K562 (cell line): ENCODE results near the gene THOP1. TPM values are rescaled to one million over a fixed set of nuclear protein-coding genes. Genes with fewer than 3 reads are reported as not detected.

Experiments used
- ARID4B ChIP-seq: sonication (generic); formaldehyde crosslinking; IDR thresholded peaks from 2 replicates; pipeline ENCODE4 v1.8.0; 2022; ENCODE audit warnings: mild to moderate bottlenecking, missing genetic modification reagents
- CLOCK ChIP-seq: fragments of 250-450 bp; sonication (Bioruptor Pico); IDR thresholded peaks from 2 replicates; pipeline ENCODE4 v1.4.0; 2020; ENCODE audit warnings: mild to moderate bottlenecking, moderate library complexity, borderline replicate concordance
- CTBP1 ChIP-seq: fragments of 450-650 bp; IDR thresholded peaks from 2 replicates; pipeline ENCODE4 v1.6.1; 2016; ENCODE audit warnings: borderline replicate concordance
- ESRRA ChIP-seq: fragments of 450-650 bp; IDR thresholded peaks from 2 replicates; pipeline ENCODE4 v1.6.1; 2014; ENCODE audit warnings: low read depth, mild to moderate bottlenecking, moderate library complexity, borderline replicate concordance
- GATAD2A ChIP-seq: fragments of 450-650 bp; IDR thresholded peaks from 2 replicates; pipeline ENCODE4 v1.6.1; 2017
- GTF2F1 ChIP-seq: IDR thresholded peaks from 2 replicates; pipeline ENCODE4 v1.6.1; 2011; ENCODE audit warnings: low read depth, low read length, improper control_type of control experiment
- HDAC2 ChIP-seq: fragments of 450-650 bp; IDR thresholded peaks from 2 replicates; pipeline ENCODE4 v1.6.1; 2016; ENCODE audit warnings: mild to moderate bottlenecking
- HNRNPK ChIP-seq: fragments of 200-400 bp; formaldehyde crosslinking; IDR thresholded peaks from one replicate; pipeline ENCODE4 v1.6.1; 2018; ENCODE audit warnings: mild to moderate bottlenecking, low read depth, low read length; ENCODE audit not compliant: poor library complexity, severe bottlenecking
- MEF2A ChIP-seq: IDR thresholded peaks from 2 replicates; pipeline ENCODE4 v1.6.1; 2011; ENCODE audit warnings: low read depth, mild to moderate bottlenecking, low read length, moderate library complexity; ENCODE audit not compliant: control insufficient read depth
- PREB ChIP-seq: sonication (generic); formaldehyde crosslinking; IDR thresholded peaks from 2 replicates; pipeline ENCODE4 v1.8.1; 2023; ENCODE audit warnings: mild to moderate bottlenecking, missing genetic modification reagents
- SRSF3 ChIP-seq: fragments of 200-400 bp; formaldehyde crosslinking; IDR thresholded peaks from 2 replicates; pipeline ENCODE4 v1.6.1; 2016; ENCODE audit warnings: mild to moderate bottlenecking, low read length, moderate library complexity; ENCODE audit not compliant: insufficient read depth
- TAF7 ChIP-seq: fragments of 450-650 bp; IDR thresholded peaks from 2 replicates; pipeline ENCODE4 v1.6.1; 2016; ENCODE audit warnings: missing genetic modification characterization, missing compliant biosample characterization
- TBL1XR1 ChIP-seq, 2 experiments: IDR thresholded peaks; 2 replicates each; pipeline ENCODE4 v1.6.1; 2012; ENCODE audit warnings: improper control_type of control experiment in 2 of 2, low read length in 2 of 2, mild to moderate bottlenecking in 1 of 2
- YBX1 ChIP-seq: fragments of 450-650 bp; IDR thresholded peaks from 2 replicates; pipeline ENCODE4 v1.7.1; 2016; ENCODE audit warnings: mild to moderate bottlenecking
- ZHX1 ChIP-seq: fragments of 150-350 bp; conservative IDR thresholded peaks from 2 replicates; pipeline ENCODE4 v1.6.1; 2014; ENCODE audit warnings: low read length
- ZNF175 ChIP-seq: fragments of 200-800 bp; sonication (Bioruptor generic); IDR thresholded peaks from 2 replicates; pipeline ENCODE4 v1.6.1; 2016; ENCODE audit warnings: low read depth, mild to moderate bottlenecking, missing genetic modification characterization, missing compliant biosample characterization
- ZNF239 ChIP-seq: fragments of 250-450 bp; sonication (Bioruptor Pico); IDR thresholded peaks from 2 replicates; pipeline ENCODE4 v1.4.0; 2020; ENCODE audit warnings: mild to moderate bottlenecking
- ZSCAN32 ChIP-seq: fragments of 450-650 bp; formaldehyde crosslinking; IDR thresholded peaks from 2 replicates; pipeline ENCODE4 v1.4.0; 2020; ENCODE audit warnings: mild to moderate bottlenecking, moderate library complexity
- polyA plus RNA-seq, 8 experiments: library from polyadenylated mRNA; depleted of rRNA in 4 of 8; stranded (reverse) in 5 of 8; unstranded in 3 of 8; fragments of >200 nt; fragmentation: Nextera tagmentation in 2 of 8; fragmentation: Illumina TruSeq in 1 of 8; extraction: Ambion mirVana in 2 of 8; extraction: Trizol in 1 of 8; gene quantifications; 2 replicates each; pipeline versions ENCODE4 v1.2.1 to v1.2.3, GENCODE V29; 2011 to 2014; ENCODE audit warnings: inconsistent platforms in 1 of 8, missing spikeins in 1 of 8
- total RNA-seq, 7 experiments: library from RNA; depleted of rRNA in 6 of 7; stranded (reverse); fragments of >200 nt in 6 of 7; fragmentation: Illumina TruSeq in 2 of 7; extraction: Trizol in 2 of 7; gene quantifications; 2 replicates each; pipeline versions ENCODE4 v1.2.1 to v1.2.3, GENCODE V29; 2011 to 2021; ENCODE audit warnings: low replicate concordance in 1 of 7

Gene THOP1
- total and polyA plus RNA-seq, 9 of the 15 experiments (the other 6 are each of a cell fraction or from before 2014, with no cell fraction given): 1.3 to 255 (median 96.1) TPM

- TF ChIP-seq ZSCAN32 (no peak), SRSF3 (no peak), CTBP1 (peak; percentile 94), MEF2A (0 out of 2 replicates have a peak, but pooled peaks have one; percentile 24), HDAC2 (no peak), GTF2F1 (no peak), GATAD2A (no peak), ZNF175 (CRISPR knock-in tag) (no peak), TBL1XR1 (IDR thresholded peaks at IDR 0.05; ENCODE audit: low read length in 2 of 2) (peak; percentile 73 to 78; a peak in 2 of 4 replicates), ESRRA (peak; percentile 80), ZHX1 (0 out of 2 replicates have a peak, but pooled peaks have one; percentile 53), ZNF239 (peak; percentile 57), ARID4B (CRISPR knock-in tag) (no peak), HNRNPK (no peak), CLOCK (CRISPR knock-in tag) (no peak), YBX1 (no peak), TAF7 (tag) (no peak), PREB (CRISPR knock-in tag) (no peak)
Measured at GRCh38 chr19:2819540-2820111, 34.3 kb downstream of the THOP1 start, which contains the start of gene ZNF554 (continued).
